GM18526 (cell line): Measurements from ENCODE around the gene SULT4A1.

Source experiments
- POLR2A ChIP-seq: IDR thresholded peaks from 3 replicates; pipeline ENCODE4 v1.6.1; 2011; ENCODE audit not compliant: insufficient read length; ENCODE audit errors: extremely low read depth

Gene SULT4A1

GRCh38 chr22:43820651-43821305, 41.5 kb downstream of the SULT4A1 start:
- no peak for TF ChIP-seq POLR2A

GRCh38 chr22:43819931-43820640, 42.2 kb downstream of the SULT4A1 start:
- TF ChIP-seq POLR2A = no peak

- TF ChIP-seq POLR2A = no peak
Observed at GRCh38 chr22:43819421-43819921, 42.8 kb downstream of the SULT4A1 start.

- no peak for TF ChIP-seq POLR2A
Observed at GRCh38 chr22:43818981-43819380, 43.3 kb downstream of the SULT4A1 start.

GRCh38 chr22:43817402-43817801, 44.9 kb downstream of the SULT4A1 start:
- no peak for TF ChIP-seq POLR2A

GRCh38 chr22:43814264-43814663, 48.0 kb downstream of the SULT4A1 start:
- TF ChIP-seq POLR2A = no peak

GRCh38 chr22:43812890-43813289, 49.4 kb downstream of the SULT4A1 start:
- TF ChIP-seq POLR2A = no peak

GRCh38 chr22:43812149-43812842, 50.0 kb downstream of the SULT4A1 start, which contains the start of gene EFCAB6:
EFCAB6 (minus strand) TSS chr22:43812305; CDS start chr22:43782318, 29,987 bp downstream.
- peak; percentile 87 for TF ChIP-seq POLR2A

GRCh38 chr22:43811777-43812148, 50.5 kb downstream of the SULT4A1 start:
- no peak for TF ChIP-seq POLR2A

- TF ChIP-seq POLR2A = no peak
Observed at GRCh38 chr22:43802897-43803495, 59.3 kb downstream of the SULT4A1 start.

- no peak for TF ChIP-seq POLR2A
Observed at GRCh38 chr22:43800970-43801369, 61.3 kb downstream of the SULT4A1 start.

GRCh38 chr22:43798492-43798891, 63.8 kb downstream of the SULT4A1 start:
- no peak for TF ChIP-seq POLR2A

GRCh38 chr22:43796567-43796966, 65.7 kb downstream of the SULT4A1 start:
- TF ChIP-seq POLR2A = no peak

- TF ChIP-seq POLR2A = no peak
Observed at GRCh38 chr22:43795320-43795719, 67.0 kb downstream of the SULT4A1 start.

- TF ChIP-seq POLR2A = no peak
Observed at GRCh38 chr22:43792905-43793304, 69.4 kb downstream of the SULT4A1 start.
